COLO668 (cell line): ENCODE measurements around the gene FIZ1.

Source experiments
- DNase-seq: peaks from one replicate; lab custom pipeline; 2025; ENCODE audit not compliant: unreplicated experiment; lab: John Stamatoyannopoulos, UW

Gene FIZ1

DNA sequence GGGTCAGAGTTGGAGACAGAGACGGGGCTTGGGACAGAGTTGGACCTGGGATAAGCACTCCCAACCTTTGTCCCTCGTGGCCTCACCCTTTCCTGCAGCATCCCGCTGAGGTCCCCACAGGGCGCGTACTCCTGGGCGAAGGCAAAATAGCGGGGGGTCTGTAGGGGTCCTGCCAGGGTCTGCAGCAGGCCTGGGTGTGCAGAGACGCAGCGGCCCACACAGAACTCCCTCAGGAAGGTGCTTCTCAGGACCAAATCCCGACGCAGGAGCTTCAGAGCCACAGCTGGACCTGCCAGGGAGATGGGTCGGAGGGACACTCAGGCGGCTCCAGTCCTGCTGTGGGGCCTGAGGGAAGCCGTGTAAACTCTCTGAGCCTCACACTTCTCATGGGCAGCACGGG, 55.3 kb downstream of the FIZ1 start:
- no peak for DNase-seq

DNA sequence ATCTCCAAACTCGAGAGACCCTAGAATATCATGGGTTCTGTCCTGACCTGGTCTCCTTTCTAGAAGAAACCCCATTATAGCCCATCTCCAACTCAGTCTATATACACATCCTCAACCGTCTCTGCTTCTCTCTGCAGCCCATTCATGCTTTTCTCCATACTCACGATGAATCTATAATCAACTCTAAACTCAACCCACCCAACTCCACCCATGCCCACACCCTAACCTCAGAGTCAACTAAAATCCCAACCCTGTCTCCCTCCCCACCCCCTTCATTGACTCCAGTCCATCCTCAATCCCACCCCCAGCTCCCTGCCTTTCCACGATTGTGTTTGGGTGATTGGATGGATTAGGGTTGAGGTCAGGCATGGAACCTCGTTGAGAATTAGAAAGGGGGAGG, 55.8 kb downstream of the FIZ1 start:
- DNase-seq: no peak

DNA sequence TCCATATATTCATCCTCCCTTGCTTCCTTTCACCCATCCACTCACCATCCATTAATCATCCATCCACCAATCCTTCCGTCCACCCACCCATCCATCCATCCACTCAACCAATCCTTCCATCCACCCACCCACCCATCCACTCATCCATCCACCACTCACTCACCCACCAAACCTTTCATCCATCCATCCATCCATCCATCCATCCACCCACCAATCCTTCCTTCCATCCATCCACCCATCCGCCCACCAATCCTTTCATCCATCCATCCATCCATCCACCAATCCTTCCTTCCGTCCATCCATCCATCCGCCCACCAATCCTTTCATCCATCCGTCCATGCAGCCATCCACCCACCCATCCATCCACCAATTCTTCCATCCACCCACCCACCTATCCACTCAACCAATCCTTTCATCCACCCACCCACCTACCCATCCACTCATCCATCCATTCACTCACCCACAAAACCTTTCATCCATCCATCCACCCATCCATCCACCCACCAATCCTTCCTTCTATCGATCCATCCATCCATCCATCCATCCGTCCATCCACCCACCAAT, 56.9 kb downstream of the FIZ1 start:
- no peak for DNase-seq
